ENCODE measurements around the gene AGAP3. TPM values are rescaled to one million over a fixed set of nuclear protein-coding genes. Genes with fewer than 3 reads are reported as not detected.

Gene AGAP3
- total RNA-seq, 1 experiment from 2014 or later, result 138 TPM

GRCh38 chr7:151144387-151144786 lies 58.1 kb downstream of the AGAP3 start:
- Mint-ChIP-seq H3K4me1 (ENCODE audit: insufficient read depth, unreplicated experiment) (peaks cover 11% of the 10 kb centered on the region), H3K27ac (ENCODE audit: low read depth, unreplicated experiment) (no peak overlapping the region), H3K4me3 (ENCODE audit: unreplicated experiment) (no peak overlapping the region), H3K27me3 (ENCODE audit: insufficient read depth, unreplicated experiment) (no peaks in the 10 kb centered on the region), H3K9me3 (ENCODE audit: unreplicated experiment) (no peaks in the 10 kb centered on the region), H3K36me3 (ENCODE audit: insufficient read depth, unreplicated experiment) (peaks cover 41% of the 10 kb centered on the region)
- CTCF ChIA-PET, result interaction anchor here (0.6 to 1.8 kb wide), 6 partner anchors 13 to 160 kb away, joined by 3 to 7 read pairs (median 4); no protein-coding TSS in a partner anchor
- TF ChIP-seq CTCF (IDR thresholded peaks at IDR 0.05; ENCODE audit: unreplicated experiment), result no peak
- intact Hi-C loops (cut with micrococcal nuclease), result no loop called here
- DNase-seq (ENCODE audit: unreplicated experiment), result no peak
- POLR2A ChIA-PET, result interaction anchor here (0.8 to 1.1 kb wide), 2 partner anchors 27 to 88 kb away, joined by 3 to 4 read pairs; no protein-coding TSS in a partner anchor
- BruUV-seq (replicated peaks), result no TSS peak

GRCh38 chr7:151146761-151147160 lies 60.5 kb downstream of the AGAP3 start:
- ChIA-PET CTCF (interaction anchor here (0.6 to 2.4 kb wide), 5 partner anchors 23 to 184 kb away, joined by 3 to 9 read pairs (median 5); no protein-coding TSS in a partner anchor), POLR2A (interaction anchor here (0.7 to 1.7 kb wide), 4 partner anchors 11 to 93 kb away, joined by 3 to 6 read pairs (median 4); no protein-coding TSS in a partner anchor)
- Mint-ChIP-seq H3K4me1 (ENCODE audit: insufficient read depth, unreplicated experiment) (peaks cover 11% of the 10 kb centered on the region), H3K4me3 (ENCODE audit: unreplicated experiment) (no peak overlapping the region), H3K36me3 (ENCODE audit: insufficient read depth, unreplicated experiment) (peaks cover 25% of the 10 kb centered on the region), H3K27me3 (ENCODE audit: insufficient read depth, unreplicated experiment) (no peaks in the 10 kb centered on the region), H3K27ac (ENCODE audit: low read depth, unreplicated experiment) (no peak overlapping the region), H3K9me3 (ENCODE audit: unreplicated experiment) (no peaks in the 10 kb centered on the region)
- no peak for DNase-seq (ENCODE audit: unreplicated experiment)
- intact Hi-C loops (cut with micrococcal nuclease), result no loop called here
- TF ChIP-seq CTCF (IDR thresholded peaks at IDR 0.05; ENCODE audit: unreplicated experiment), result no peak
- no TSS peak for BruUV-seq (replicated peaks)

GRCh38 chr7:151148319-151149259 lies 62.3 kb downstream of the AGAP3 start:
- Mint-ChIP-seq H3K9me3 (ENCODE audit: unreplicated experiment) (no peaks in the 10 kb centered on the region), H3K4me3 (ENCODE audit: unreplicated experiment) (no peak overlapping the region), H3K36me3 (ENCODE audit: insufficient read depth, unreplicated experiment) (peaks cover 12% of the 10 kb centered on the region), H3K4me1 (ENCODE audit: insufficient read depth, unreplicated experiment) (peaks cover 10% of the 10 kb centered on the region), H3K27ac (ENCODE audit: low read depth, unreplicated experiment) (no peak overlapping the region), H3K27me3 (ENCODE audit: insufficient read depth, unreplicated experiment) (no peaks in the 10 kb centered on the region)
- CTCF ChIA-PET, result interaction anchor here (0.5 to 2.4 kb wide), 8 partner anchors 9 to 168 kb away, joined by 3 to 9 read pairs (median 3); no protein-coding TSS in a partner anchor
- POLR2A ChIA-PET, result interaction anchor here (0.7 to 1.7 kb wide), 3 partner anchors 9 to 79 kb away, joined by 3 to 4 read pairs (median 4); no protein-coding TSS in a partner anchor
- TF ChIP-seq CTCF (IDR thresholded peaks at IDR 0.05; ENCODE audit: unreplicated experiment), result no peak
- DNase-seq (ENCODE audit: unreplicated experiment), result no peak
- BruUV-seq (replicated peaks), result no TSS peak
- intact Hi-C loops (cut with micrococcal nuclease), result no loop called here

- TF ChIP-seq CTCF (IDR thresholded peaks at IDR 0.05; ENCODE audit: unreplicated experiment), result no peak
- ChIA-PET POLR2A (interaction anchor here (1.2 to 1.3 kb wide), 2 partner anchors 8 to 11 kb away, joined by 3 to 4 read pairs; no protein-coding TSS in a partner anchor), CTCF (no interaction called here)
- DNase-seq (ENCODE audit: unreplicated experiment), result no peak
- Mint-ChIP-seq H3K4me1 (ENCODE audit: insufficient read depth, unreplicated experiment) (no peaks in the 10 kb centered on the region), H3K27me3 (ENCODE audit: insufficient read depth, unreplicated experiment) (peaks cover 6% of the 10 kb centered on the region), H3K9me3 (ENCODE audit: unreplicated experiment) (no peaks in the 10 kb centered on the region), H3K27ac (ENCODE audit: low read depth, unreplicated experiment) (no peak overlapping the region), H3K4me3 (ENCODE audit: unreplicated experiment) (no peak overlapping the region), H3K36me3 (ENCODE audit: insufficient read depth, unreplicated experiment) (no peaks in the 10 kb centered on the region)
- intact Hi-C loops (cut with micrococcal nuclease), result no loop called here
- no TSS peak for BruUV-seq (replicated peaks)
Observed at GRCh38 chr7:151150388-151150787, 64.1 kb downstream of the AGAP3 start.

Data from MCF 10A (cell line).